NCI-H69 (cell line): Measurements from ENCODE around the gene PPM1A.
"Not testable (repeated sequence)": the region's sequence is repeated elsewhere in the genome, so short reads cannot be mapped to it uniquely, and the experiment has no call there.

Experiments
- DNase-seq: peaks from one replicate; lab custom pipeline; 2025; lab: John Stamatoyannopoulos, UW

PPM1A gene

DNA sequence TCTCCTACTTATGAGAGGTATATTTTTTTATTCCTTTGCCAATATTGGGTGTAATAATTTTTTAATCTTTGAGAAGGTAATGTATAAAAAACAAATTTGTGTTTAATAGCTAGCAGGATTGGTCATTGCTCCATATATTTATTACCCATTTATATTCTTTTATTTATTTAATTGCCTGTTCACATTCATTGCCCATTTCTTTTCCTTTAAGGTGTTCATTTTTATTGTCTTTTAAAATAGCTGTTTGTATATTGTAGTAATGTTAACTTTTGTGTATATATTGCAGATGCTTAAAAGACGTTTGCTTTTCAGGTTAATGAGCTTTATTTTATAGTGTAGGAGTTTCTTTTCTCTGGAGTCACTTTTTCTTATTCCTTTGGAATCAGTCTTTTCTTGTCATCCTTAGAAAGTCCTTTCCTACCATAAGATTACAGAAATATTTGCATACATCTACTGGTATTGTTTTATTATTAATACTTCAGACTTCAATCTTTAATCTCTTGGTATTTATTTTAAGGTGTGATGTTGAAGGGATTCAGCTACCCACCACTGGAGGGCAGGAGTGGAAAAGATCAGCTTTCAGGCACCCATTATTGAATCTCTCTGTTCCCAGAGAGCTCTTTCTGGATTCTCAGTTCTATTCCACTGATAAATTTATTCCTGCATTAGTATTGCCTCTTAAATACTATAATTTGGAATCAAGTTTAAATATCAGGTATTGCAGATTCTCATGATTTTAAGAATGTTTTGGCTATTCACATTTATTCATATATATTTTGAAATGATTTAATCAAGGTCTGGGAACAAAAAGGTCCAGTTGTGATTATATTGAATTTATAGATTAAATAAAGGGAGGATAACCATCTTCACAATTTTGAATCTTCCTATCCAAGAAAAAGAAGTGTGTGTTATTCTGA lies 17.3 kb downstream of the PPM1A start:
- DNase-seq, result peak; percentile 70

DNA sequence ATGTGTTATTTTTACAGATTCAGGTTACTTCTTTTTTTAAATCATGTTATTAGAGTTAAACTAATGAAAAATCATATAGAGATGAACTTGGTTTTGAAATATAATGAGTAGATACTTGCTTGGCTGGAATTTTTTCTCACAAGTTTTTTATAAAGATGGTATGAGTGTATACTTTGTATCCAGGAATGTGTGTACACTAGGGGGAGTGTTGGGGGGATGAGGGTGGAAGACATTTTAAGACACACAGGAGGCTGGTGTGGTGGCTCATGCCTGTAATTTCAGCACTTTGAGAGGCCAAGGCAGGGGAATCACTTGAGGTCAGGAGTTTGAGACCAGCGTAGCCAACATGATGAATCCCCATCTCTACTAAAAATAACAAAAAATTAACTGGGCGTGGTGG lies 23.2 kb downstream of the PPM1A start:
- DNase-seq, result no peak

DNA sequence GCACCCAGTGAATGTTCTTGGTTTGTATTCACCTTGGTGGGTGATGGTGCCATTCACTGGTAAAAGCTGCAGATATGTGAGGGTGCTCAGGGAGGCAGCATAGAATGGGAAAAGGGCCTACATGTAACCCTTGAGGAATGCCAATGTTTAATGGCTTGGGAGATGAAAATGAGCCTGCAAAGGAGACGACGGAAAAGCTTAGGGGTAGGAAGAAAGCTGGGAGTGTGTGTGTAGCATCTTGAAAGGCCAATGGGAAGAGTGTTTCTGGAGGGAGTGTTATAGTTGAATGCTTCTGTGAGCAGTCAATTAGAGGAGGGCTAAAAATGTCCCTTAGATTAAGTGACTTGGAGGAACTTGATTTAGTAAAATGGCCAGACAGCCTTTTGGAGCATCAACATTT lies 24.9 kb downstream of the PPM1A start:
- no peak for DNase-seq

GRCh38 chr14:60274448-60274847 lies 25.4 kb downstream of the PPM1A start:
- DNase-seq, result no peak

- DNase-seq, result no peak
These were observed 26.9 kb downstream of the PPM1A start for GRCh38 chr14:60275932-60276331.

- no peak for DNase-seq
These were observed 27.3 kb downstream of the PPM1A start for GRCh38 chr14:60276347-60276746.

DNA sequence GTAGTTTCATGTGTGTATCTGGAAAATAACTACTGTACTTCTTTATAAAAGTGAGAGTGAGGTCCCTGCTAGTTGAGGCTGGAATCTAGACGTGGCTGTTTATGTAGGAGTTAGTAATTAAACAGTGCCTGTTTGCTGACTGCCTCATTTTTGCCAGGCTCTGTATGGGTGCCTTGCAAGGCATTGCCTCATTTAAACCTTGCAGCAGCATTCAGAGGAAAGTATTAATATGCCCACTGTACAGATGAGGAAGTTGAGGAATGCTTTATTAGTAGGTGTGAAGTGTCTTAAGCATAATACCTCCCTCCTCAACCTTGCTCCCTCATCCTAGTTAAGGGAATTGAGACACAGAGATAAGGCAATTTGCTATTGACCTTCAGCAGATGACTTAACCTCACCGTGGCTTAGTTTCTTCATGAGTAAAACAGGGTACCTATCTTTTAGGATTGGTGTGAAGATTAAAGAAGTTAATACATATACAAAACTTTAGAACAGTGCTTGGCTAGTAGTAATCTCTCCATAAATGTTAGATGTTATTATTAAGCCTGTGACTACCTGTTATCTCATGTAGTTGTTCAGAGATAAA lies 28.7 kb downstream of the PPM1A start:
- peak; percentile 23 for DNase-seq

DNA sequence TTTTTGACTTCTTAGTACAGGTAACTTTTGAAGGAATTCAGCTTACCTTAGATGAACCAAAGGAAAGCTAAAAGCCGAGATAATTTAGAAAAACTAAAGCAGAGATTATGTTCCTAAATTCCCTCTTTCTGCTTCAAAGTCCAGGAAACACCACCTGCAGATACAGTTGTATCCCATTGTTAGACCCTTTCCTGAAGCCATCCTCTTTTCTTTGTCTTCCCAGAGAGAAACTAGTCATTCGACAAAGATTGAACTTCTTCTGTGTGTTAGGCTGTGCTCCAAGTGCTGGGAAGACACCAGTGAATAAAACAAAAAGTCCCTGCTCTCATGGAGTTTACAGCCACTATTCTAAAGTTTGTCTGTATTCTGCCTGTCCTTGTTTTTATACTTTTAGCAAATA lies 29.3 kb downstream of the PPM1A start:
- no peak for DNase-seq

DNA sequence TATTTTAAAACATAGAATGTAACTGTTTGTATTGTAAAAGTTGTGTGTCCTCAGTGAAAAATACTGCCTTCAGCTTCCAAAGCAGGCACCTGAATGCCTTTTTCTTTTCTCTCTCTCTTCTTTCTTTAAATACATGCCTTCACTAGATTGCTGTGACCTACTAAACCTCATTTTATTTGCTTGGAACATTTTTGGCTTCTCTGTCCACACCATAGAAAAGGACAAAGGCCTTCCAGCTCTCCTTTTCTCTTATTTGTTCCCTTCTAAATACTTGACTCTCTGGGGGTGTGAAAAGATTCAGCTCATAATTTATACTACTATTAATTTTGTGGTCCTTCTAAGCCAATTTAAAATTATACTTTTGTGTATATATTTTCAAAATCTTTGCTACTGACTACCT lies 38.4 kb downstream of the PPM1A start:
- DNase-seq, result no peak

GRCh38 chr14:60288279-60288678 lies 39.3 kb downstream of the PPM1A start:
- no peak for DNase-seq

DNA sequence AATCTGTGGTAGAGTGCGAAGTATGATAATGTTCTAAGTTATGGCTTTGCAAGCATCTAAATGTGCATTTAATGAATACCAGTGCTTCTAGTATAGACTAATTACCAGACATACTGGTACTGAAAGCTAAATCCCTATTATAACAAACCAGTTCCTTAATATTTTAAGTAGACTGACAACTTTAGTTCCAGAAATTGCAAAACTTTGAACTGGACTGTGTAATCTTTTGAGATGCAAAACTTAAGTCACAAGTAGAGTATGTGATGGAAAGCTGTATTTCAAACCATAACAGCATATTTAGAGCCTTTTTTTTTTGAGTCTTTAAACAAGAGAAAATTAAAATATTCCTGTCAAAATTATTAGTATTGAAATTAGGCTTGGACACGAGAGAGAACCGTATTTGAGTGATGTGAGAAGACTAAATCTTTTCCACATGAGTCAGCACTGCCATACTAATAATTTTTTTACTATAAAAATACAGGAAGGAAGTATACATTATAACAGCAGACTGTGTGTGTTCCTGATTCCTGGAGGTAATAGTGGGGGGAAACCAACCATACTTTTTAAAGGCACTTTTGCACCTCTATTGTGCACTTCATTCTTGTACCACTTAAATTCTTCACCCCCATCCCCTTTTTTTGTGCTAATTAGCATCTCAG lies 45.5 kb downstream of the PPM1A start:
- DNase-seq, result no peak

GRCh38 chr14:60300019-60300418 lies 51.0 kb downstream of the PPM1A start:
- DNase-seq, result no peak

DNA sequence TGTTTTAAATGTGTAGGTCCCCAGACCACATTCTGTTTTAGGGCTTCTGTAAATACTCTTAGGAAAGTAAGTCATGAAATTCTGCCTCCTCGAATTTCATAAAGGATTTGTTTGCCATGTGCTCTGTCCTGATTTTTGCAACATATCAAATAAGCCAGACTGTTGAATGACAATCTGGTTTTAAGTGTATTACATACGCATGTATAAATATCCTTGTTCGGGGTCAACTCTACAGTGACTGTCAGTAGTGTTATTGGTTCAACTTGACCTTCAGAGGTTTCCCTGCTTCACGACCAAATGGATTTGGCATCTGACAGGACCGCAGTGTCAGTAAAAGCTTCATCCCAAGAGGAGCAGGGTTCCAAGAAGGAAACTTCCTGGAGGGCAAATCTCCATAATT lies 52.7 kb downstream of the PPM1A start:
- no peak for DNase-seq

DNA sequence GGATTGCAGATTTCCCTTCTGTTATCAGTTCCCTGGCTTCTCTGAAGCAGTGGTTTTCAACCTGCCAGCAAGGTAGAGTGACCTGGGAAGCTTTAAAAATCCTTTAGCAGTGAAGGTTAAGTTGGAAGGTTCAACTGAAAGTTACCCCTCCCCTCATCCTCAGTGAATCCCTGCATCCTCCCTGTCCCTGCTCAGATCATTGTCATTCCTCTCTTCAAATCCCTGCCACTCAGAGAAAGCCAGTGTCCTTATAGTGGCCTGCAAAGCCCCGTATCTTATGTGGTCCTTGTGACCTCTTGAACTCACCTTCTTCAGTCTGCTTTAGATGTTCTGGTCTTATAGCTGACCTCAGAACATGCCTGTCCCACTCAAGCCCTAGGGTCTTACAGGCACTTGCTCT lies 53.6 kb downstream of the PPM1A start:
- DNase-seq, result no peak

- DNase-seq, result no peak
These were observed 54.7 kb downstream of the PPM1A start for GRCh38 chr14:60303745-60304144.

- DNase-seq, result no peak
These were observed 55.5 kb downstream of the PPM1A start for GRCh38 chr14:60304509-60304908.

DNA sequence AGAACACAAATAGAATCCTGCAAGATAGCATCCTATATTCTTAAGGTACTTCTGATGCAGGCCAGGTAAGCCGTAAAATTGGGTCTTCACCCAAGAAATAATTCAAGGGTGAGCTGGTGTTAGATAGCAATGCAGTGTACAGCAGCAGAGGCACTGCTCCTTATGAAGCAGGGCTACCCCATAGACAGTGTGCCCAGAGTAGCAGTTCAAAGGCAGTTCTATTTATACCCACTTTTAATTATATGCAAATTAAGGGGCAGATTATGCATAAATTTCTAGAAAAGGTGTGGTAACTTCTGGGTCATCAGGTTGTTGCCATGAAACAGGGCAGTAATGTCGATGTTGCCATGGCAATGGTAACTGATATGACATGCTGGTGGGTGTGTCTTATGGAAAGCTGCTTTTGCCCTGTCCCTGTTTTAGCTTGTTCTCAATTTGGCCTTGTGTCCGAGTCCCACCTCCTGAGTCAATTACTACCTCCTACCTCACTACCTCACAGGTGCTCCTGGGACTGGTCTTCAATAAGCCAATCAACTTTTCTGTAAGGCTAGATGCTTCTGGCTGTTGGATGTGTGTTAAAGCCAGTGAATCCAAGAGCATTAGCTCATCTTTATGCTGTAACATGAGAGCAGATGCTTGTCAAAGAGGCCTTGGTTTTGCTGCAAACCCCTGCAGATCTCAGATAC lies 61.0 kb downstream of the PPM1A start:
- peak; percentile 84 for DNase-seq

- DNase-seq, result peak; percentile 24
These were observed 62.4 kb downstream of the PPM1A start for GRCh38 chr14:60311417-60311816.

DNA sequence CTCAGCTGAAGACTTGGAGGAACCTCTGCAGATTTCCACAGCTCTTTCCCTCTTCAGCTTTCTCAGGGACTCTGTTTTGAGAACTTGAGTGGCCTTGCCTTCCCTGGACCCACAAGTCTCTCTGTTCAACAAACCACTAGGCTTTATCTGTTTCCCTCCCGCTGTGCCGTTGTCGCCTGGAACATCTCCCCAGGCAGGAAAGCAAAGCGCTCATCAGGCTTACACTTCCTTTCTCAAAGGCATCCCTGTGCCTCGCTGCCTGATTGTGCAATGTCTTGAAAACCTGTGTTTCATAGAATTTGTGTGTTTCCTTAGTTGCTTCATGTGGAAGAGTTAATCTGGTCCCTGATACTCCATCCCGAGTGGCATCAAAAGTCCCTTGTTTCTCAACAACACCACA lies 64.1 kb downstream of the PPM1A start:
- no peak for DNase-seq

DNA sequence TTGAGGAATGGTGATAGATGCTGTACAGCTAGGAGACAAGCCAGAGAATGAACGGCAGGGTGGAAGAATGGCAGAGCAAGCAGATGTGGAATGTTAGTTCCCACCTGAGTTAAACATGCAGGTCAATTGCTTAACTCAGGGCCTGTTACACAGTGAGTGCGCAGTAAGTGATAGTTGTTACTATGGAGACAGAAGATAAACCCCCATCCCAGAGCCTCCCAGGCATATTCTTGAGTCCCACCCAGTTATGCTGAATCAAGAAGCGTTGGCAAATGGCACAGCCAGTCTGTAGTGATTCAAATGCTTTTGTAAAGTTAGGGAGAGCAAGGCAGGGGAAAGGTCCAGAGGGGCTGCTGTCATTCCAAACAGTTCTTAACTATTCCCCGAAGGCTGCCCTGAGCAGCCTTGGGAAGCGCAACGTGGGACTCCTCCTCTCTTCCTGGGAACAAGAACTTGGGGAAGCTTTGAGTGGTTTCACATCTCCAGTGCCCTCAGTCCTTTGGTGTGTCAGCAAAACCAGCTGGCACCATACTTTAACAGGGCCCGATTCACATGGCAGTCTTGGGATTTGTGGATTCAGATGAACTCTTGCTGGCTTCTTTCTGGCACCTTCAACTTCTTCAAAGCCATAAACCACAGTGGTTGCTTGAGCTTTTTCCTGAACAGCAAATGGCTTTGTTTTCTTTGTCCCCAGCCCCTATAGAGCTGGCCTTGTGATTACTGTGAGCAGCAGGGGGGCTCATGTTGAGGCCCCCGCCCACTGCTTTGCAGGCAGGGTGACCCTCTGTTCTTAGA lies 66.4 kb downstream of the PPM1A start:
- DNase-seq, result no peak

DNA sequence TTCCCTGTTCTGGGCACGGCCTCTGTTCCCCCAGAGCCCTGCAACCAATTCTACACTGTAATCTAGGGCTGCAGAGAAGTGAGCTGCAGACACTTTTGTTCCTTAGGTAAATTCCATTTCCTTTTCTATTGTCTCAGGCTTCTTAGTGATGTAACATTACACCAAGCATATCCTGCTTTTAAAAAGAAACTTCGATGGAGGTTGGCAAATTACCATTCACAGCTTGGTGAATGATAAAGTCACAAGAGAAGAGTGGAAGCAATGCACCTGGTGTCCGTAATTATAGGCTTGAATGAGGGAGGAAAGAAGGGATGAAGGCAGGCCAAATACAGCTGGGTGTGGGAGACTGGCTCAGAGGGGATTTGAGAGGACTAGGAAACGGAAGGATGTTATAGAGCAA lies 68.6 kb downstream of the PPM1A start:
- peak; percentile 98 for DNase-seq

- not testable (repeated sequence) for DNase-seq
These were observed 71.8 kb downstream of the PPM1A start for GRCh38 chr14:60320860-60321259.
